RPMI7951 (cell line): ENCODE results near the gene NACC2. TPM values are rescaled to one million over a fixed set of nuclear protein-coding genes. Genes with fewer than 3 reads are reported as not detected.
"Not testable (repeated sequence)": the region's sequence is repeated elsewhere in the genome, so short reads cannot be mapped to it uniquely, and the experiment has no call there.

ENCODE experiments used
- DNase-seq: peaks from one replicate; pipeline ENCODE4 v3.0.0-alpha.2; 2012; ENCODE audit warnings: low read depth
- total RNA-seq: library from RNA; depleted of rRNA; stranded (reverse); fragments of >200 nt; shearing (Covaris generic); gene quantifications from 2 replicates; pipeline ENCODE4 v1.2.3, GENCODE V29; 2014

Gene NACC2
- total RNA-seq, 1 experiment from 2014 or later = 4.1 TPM

DNA sequence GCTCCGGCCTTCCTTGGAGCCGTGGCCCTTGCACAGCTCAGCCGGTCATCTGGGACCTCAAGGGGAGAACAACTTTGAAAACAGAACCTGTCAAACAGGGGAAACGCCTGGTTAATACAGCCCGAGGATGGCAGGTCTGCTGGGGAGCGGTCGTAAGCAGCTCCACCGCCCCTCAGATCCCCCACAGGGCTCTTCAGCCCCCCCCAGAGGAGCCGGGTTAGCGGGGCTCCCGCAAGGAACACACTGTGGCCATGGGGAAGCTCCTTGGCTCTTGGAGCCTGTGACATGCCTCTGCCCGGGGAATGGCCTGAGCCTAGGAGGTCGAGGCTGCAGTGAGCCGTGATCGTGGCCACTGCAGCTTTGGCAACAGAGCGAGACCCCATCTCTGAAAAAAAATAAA is 16.8 kb upstream of the NACC2 start:
- no peak for DNase-seq

DNA sequence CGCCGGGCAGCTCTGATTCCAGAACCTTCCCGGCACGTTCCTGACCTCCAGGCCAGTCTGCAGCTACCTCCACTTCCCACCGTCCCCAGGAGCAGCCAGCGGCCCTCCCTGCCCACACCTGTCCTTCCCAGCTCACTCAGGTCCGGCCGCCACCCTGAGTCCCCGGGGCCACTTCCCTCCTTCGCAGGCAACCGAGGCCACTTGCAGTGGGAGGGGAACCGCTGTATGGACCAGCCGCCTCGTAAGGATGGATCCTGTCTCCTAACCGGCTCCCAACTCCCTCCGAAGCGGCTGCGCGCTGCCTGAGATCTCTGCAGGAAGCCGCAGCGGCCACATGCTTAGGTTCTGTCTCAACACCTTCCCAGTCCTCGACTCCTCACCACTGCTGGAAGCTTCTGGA is 16.1 kb upstream of the NACC2 start:
- DNase-seq = no peak

DNA sequence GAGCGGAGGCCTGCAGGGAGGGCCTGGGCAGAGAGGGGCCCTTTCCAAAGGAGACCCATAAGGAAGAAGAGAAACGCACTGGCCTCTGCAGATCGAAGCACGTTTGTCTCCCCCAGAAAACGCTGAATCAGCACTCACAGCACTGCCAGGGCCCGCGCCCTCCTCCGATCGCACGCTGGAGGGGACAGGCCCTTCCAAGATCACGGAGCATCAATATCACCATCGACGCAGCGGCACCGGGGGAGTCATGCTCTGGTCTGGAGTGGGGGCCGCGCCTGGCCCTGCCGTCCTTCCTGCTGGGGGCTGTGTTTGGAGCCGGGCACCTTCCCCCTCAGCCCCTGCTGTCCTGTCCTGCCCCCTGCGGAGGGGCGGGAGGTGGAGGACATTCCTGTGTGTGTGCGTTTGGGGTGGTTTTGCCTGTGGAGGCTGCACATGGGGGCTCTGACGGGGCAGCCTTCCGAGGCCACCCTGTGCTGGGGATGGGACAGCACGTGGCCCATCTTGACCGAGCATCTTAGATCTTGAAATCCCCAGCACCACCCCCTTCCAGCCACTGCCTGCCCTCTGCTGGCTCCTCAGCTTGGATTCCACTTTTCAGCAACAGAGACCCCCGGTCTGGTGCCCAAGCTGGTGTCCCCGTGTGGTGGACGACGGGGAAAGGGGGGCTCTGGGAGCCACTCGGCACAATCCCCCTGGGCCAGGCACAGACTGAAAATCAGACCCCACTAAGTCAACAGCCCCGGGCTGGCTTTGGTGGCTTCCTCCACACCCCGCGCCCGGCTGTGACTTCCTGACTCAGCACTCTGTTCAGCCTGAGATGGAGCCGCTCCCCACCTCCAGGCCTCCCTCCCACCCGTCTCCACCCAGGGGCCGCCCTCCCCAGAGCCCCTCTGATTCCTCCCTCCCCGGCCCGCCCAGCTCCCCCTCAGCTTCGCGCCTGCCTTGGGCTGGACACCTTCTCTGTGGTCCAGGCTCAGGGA is 15.3 kb upstream of the NACC2 start:
- no peak for DNase-seq

DNA sequence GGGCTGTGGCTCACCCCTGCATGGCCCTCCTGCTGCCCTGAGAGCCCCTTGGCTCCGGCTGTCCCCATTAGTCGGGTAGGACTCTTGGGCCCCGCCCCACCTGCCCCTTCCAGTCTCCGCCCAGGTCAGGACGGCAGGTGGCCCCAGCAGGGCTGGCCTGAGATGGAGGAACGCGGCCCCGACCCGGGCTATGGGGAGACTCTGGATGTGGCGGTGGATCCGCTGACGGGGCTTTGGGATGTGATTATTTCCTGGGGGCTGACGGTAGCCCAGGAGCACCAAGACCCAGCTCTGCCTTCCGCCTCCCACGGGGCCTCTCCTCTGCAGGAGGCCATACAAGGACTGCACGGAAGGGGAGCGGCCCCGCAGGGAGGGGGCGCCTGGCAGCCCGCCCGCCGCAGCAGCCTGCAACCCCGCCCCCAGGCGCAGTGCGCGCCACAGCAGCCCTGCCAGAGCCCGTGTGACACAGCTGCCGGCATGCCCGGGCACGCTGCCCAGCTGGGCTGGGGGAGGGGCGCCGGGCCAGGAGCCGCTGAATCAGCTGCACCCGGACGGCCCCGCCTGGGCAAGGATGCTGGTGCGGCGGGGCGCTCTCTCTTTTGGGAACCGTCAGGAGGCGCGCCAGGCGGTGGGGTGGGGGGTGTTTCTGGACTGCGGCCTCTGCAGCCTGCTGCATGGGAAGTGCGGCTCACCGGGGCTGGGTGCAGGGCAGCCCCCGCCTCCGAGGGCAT is 14.4 kb upstream of the NACC2 start:
- peak; percentile 90 for DNase-seq

DNA sequence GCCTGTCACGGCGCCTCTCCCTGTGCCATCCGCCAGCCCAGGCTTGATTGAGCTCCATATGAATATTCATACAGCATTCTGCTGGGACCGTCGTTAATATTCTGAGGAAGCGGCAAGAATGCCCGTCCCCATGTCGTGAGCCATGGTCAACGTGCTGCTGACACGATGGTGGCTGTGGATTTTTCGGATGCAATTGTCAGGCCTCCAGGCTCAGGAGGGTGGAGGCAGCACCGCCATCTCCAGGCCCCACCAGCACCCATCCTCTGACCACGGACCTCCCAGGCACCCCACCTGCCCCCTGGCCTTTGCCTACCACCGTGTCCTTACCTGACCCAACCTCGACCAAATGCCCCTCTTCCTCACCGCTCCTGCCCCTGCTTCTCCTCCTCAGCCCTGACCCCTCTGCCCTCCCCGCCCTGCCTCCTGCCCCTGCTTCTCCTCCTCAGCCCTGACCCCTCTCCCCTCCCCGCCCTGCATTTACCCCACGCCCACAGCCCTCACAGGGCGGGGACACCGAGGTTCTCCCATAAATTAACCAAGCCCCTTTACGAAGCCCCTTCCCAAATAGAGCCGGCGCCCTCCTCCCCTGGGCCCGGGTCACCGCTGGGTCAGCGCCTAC is 13.7 kb upstream of the NACC2 start:
- DNase-seq = no peak

DNA sequence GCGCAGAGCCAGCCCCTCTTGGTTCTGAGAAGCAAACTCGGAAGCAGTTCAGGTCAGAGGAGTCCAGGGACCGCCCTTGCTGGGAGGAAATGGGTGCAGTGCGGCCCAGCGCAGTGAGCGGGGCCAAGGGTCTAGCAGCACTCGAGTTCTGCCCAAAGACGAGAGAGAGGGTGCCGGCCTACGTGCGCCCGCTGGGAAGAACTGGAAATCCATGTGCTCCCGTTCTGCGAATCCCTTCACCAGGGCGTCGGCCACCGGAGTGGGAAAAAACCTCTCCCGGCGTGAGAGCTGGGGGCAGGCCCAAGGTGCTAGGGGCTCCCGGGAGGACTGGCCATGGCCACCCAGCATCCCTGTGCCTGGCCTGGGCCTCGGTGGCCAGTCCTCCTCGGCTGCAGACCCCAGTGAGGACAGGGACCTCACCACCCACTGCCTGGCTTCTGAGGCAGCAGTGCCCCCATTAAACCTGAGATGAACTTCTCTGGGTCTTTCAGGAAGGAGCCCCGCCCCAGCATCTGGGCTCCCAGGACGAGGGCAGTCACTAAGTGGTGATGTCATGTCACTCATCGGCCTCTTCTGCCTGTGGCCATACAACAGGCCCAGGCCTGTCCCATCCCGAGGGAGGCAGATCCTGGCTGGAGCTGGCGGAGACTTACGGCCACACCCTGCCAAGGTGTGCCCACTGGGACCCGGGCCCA is 13.0 kb upstream of the NACC2 start:
- DNase-seq = no peak

DNA sequence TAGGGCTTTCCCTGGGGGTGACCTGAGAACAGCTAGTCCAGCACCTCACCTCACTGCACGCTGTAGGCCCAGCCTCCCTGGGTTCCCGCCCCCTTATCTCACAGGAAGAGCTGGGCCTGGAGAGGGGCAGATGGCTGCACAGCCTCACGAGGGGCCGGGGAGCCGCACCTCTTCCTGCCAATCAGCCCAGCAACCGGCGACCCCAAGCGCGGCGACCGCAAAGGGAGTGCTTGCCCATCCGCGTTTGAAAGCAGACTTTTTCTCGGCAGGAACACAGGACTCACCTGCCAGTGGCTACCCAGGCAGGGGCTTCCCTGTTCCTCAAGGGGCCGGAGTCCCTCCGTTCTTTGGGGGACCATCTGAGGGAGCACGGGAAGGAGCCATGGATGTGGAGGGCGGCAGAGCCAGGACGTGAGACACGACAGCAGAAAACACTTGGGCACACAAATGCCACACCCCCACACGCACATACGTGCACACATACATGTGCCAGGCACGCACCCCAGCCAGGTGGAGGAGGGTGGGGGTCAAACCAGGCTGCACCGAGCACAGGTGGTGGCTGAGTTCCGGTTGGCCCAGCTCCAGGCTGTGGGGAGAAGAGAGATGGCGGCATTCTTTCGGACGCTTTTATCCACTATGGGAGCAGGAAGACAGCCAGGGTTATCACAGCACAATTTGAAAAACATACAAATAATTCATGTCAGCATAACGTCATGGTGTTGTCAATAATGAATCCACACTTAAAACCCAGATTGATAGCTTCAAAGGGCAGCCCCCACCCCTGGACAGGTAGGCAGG is 12.3 kb upstream of the NACC2 start:
- DNase-seq = no peak

DNA sequence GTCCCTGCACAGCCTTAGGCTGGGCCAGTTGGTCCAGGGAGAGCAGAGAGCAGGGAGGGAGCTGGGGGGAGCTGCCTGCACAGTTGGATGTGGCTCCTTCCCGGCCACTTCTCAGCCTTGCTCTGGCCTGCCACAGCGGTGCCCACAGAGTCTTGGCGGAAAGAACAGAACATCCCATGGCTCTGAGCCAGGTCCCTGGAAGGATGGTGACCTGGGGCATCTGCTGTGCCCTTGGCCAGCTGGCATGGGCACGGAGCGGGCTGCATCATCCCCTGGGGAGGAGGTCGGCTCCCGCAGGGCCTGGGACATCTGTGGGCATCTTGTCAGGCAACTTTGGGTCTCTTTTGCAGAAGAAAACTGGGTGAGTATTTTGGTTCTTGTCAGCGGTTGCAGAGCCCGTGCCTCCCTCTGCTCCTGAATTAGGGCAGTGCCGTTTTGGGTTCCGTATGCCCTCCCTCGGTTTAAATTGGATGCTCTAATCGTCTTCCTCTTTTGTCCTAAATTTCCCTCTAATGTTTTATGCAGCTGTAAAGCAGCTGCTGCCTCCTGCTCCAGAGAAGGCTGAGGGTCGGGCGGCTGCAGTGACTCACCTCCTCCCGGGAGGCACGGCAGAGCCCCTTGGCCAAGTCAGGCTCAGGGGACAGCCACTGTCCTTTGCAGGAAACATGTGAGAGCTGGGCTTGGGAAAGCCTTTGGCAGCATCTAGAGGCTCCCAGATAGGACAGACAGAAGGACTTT is 10.5 kb upstream of the NACC2 start:
- peak; percentile 70 for DNase-seq

DNA sequence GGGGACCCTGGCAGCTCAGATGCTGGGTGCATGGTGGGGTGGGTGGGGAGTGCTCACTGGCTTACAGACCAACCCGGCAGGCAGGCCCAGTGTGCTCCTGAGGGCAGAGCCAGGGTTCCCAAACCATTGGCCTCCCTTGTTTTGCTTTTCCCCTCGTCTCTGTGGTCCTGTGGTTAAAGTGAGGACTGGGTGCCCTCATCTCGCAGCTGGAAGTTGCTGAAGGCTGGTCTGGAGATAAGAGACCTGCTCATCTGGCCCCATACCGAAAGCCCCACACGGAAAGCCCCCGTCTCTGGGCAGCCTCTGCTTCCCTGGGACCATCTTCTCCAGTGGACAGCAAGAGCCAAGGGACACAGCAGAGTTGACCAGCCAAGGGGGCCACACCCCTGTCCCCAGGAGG is 9.8 kb upstream of the NACC2 start:
- no peak for DNase-seq

DNA sequence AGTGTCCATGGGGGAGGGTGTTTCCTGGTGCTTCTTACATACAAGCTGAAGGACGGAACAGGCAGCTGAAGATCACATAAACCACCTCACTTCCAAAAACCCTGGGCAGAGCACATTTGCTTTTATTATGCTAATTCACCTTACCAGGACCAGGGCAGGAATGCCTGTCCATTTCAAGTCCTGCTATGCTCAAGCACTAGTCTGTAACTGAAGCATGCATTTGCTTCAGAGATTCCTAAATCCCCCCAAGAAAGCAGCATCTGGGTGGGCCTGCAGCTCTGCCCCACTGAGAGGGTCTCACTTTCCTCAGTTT is 9.4 kb upstream of the NACC2 start:
- no peak for DNase-seq

DNA sequence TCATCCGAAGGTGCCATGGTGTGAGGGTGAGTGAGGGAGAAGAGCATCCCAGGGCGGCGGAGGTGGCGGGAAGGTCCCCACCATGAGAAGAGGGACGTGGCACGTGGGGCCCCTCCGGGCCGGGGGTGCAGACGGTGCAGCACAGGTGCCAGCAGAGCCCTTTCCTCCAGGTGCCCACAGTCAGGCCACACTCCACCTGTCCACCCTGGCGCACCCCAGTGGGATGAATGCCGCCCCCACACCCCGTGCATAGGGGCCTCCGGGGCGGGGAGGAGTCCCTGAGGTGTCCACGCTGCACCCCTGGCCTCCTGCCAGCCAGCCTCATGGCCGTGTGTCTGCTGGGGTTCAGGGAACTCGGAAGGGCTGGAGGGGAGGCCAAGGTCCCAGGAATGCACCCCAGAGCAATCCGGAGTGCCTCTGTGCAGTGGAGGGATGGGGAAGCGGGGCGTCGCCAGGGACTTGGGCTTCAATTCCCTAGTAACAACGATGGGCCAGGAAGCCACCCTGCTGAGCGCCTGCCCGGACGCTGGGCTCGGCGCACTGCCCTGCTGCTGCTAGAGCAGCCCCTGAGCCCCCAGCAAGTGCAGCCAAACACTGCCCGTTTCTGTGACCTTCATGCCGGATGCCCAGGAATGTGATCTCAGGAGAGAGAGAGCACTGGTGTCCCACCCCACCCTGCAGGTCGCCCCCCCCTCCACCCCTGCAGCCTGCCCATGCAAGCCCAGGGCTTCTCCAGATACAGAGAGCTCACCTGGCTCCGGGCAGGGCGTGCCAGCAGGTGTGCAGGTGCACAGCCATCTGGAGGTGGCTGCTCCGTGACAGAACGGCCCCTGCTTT is 8.8 kb upstream of the NACC2 start:
- DNase-seq = no peak

DNA sequence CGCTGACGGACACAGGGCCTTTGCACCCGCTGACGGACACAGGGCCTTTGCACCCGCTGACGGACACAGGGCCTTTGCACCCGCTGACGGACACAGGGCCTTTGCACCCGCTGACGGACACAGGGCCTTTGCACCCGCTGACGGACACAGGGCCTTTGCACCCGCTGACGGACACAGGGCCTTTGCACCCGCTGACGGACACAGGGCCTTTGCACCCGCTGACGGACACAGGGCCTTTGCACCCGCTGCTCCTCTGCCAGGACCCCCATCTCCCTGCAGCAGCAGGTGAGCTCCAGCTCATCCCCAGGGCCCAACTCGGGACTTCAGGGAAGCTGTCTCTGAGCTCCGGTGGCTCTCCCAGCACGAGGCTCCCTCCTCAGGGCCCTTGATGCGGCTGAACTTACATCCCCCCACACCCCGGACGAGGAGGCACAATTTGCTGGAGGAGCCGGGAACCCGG is 6.6 kb upstream of the NACC2 start:
- not testable (repeated sequence) for DNase-seq

DNA sequence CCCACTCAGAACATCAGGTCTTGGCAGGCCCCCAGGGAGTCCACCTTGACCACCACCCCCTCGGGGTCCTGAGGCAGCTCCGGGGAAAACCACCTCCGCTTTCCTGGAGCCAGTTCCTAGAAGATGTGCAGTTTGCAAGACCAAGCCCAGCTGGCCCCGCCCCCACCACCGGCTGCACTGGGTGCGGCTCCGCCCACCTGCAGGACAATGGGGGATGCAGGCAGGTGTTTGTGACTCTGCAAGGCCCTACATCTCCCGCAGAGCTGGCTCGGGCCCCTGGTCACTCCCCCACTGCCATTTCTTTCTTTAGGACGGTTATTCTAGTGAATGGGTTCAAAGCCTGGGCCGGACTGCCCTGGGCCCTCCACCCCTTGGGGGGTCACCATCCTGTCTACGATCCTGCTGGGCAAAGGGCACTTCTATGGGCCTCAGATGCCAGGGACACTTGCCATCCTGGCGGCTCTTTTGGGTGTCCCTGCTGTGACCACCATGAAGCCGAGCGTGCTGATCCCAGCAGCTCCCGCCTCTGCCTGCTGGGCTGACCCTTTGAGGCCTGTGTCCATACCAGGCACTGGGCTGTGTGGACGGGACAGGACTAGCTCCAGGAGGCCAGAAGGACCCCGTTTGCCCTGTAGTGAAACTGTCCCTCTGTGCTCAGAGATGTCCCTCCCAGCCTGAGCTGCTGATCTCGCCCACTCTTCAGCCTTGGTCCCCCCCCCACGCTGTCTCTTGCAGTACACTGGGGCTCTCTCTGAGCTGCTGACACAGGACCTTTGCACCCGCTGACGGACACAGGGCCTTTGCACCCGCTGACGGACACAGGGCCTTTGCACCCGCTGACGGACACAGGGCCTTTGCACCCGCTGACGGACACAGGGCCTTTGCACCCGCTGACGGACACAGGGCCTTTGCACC is 5.9 kb upstream of the NACC2 start:
- no peak for DNase-seq

DNA sequence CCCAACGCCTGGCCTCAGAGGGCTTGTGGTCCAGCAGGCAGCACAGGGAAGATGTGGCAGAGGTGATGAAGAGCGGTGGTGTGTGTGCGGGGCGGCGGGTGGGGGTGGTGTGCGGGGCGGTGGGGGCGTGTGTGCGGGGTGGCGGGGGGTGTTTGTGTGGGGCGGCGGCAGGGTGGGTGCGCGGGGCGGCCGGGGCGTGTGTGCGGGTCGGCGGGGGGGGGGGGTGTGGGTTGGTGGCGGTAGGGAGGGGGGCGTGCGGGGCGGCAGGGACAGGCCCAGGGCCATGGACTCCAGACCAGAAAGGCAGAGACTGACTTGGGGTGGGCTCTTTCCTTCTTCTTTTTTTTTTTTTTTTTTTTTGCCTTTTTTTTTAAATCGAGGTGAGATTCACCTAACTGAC is 4.5 kb upstream of the NACC2 start:
- no peak for DNase-seq

DNA sequence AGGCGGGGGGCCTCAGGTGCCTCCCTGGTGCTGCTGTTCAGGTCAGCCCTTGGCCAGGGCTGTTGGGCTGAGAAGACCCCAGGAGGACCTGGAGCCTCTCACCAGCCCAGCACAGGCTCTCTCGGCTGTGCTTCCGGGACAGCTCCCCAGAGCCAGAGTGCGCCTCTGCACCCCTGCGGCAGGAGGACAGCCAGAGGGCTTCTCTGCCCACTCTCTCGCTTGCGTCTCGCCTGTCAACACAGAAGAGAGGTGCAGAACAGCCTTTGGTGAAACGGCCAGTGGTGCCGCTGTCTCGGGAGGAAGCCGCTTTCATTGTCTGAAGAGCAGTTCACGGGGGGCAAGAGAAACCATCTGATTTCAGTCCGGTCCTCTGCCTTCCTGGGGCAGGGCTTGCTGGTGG is 3.8 kb upstream of the NACC2 start:
- no peak for DNase-seq

DNA sequence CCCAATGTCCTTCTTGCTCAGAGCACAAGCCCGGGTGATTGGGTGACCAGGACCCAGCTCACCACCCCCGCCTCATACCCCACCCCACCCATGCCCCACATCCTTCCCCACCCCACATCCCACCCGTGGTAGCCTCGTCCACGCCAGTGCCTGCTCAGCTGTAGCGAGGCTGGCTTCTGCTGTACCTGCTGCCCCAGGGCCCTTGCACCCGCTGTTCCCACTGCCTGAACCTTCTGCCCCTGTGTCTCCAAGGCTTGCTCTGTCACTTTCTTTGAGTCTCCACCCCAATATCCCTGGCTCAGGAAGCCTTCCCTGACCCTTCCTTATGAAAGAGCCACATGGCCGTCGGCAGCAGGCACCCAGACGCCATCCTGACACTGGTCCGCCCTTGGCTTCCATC is 3.1 kb upstream of the NACC2 start:
- no peak for DNase-seq

DNA sequence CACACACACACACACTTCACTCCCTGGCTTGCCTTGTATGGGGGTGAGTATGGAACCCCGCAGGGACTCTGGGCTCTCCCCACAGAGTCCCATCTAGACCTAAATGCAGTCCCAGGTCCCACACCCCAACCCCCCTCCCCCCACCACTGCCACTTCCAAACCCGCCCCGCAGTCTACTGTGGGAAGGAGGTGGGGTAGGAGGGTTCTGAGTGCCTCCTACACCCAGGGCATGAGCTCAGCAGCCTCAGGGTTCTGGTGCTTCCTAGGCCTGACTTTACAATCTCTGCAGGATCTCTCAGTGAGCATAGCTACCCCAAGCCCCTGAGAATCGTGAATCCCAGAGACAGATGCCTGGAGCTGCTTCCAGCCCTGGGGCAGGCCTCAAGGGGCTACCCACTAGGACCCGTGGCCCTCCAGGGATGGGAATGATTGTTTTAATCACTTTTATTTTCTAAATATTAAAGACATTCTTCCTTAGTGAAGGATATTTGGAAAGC is 1.5 kb upstream of the NACC2 start:
- DNase-seq = no peak
